ENCODE measurements around the gene SPATA31D4.
"Not testable (repeated sequence)": the region's sequence is repeated elsewhere in the genome, so short reads cannot be mapped to it uniquely, and the experiment has no call there.

The SPATA31D4 gene

GRCh38 chr9:81928305-81928704 is at the start of gene SPATA31D4:
SPATA31D4 (plus strand) TSS chr9:81928428; CDS start chr9:81928514, 86 bp downstream.
- not testable (repeated sequence) for DNase-seq

DNA sequence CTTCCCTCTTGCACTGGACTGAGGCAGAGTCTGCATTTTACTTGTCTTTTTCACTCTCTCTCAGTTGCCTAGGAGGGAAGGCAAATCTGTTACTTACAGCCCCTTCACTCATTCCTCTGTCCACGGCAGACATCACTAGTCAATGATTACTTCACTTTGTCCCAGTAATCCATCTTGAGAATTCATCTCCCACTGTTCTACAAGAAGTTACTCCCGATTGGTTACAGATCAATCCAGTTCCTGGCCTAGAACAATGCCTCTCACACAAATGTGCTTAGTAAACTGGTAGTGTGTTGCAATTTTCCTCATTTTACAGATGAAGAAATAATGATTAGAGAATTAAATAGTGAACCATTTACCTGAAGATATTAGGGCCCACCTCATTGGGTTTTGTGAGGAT is 49.7 kb upstream of the SPATA31D4 start:
- no peak for DNase-seq

- DNase-seq: no peak
These were observed 48.7 kb upstream of the SPATA31D4 start for GRCh38 chr9:81879501-81879916.

- DNase-seq: no peak
These were observed 42.6 kb upstream of the SPATA31D4 start for GRCh38 chr9:81885602-81886001.

DNA sequence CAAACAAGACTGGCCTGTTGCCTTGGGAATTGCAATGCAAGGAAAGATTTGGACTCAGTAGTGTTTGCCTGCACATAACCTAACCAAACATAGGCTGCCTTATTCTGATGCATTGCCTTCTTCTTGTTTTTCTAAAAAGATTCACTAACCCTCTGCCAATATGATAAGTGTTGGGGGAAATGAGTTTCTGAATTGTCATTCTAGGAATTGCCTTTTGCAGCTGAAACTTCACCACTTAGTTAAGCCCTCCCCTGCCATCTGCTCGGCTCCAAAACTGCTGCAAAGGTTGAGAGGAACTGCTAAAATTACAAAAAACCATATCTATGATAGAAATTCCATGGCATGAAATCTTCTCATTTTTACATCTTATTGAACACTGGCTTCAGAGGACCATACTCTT is 41.6 kb upstream of the SPATA31D4 start:
- DNase-seq: no peak

DNA sequence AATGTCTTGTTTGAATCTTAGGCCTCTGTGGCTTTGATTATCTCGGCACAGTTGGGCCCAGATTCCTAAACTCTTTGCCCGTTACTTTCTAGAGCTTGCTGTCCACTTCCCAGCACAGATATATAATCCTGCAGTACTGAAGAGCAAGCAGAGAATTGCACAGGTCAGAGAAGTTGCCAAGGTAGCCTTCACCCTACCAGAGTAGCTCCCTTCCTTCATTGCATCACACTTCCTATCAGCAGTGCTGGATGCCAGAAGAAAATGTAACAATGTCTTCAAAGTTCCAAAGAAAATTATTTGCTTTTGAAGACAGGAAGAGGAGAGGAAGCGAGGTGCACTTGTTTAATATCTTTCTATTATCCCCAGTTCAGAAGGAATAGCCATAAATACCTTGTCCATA is 38.1 kb upstream of the SPATA31D4 start:
- DNase-seq: no peak

DNA sequence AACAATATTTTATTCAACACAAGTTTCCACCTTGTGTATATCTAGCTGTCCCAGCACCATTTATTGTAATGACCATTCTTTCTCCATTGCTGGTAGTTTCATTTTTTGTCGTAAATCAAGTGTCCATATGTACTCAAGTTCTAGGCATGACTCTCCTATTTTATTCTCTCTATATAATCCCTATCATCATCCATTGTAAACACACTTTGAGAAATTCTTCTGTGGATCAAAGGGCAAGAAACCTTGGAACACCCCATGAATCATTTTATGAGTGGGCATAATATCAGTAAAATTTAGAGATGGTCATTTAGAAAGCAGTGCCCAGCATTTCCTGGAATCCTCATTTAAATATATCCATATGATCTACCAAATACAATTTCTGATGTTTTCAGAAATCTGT is 35.8 kb upstream of the SPATA31D4 start:
- no peak for DNase-seq

DNA sequence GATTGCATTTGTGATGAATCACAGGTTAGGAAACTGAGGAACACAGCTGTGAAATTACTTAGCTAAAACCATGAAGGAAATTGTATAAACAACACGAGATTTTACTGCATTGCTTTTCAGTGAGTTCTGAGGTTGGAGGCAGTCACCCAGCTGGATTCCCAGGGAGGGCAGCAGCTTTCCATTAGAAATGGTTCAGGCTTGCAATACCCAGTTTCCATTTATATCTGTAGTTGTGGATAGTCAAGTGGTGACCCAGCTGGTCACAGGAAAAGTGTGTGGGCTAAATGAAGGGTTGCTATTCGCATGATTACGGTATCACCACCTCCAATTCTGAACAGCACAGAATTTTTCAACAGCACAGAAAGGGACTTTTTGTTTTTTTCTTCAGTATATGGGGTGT is 34.3 kb upstream of the SPATA31D4 start:
- DNase-seq: no peak

DNA sequence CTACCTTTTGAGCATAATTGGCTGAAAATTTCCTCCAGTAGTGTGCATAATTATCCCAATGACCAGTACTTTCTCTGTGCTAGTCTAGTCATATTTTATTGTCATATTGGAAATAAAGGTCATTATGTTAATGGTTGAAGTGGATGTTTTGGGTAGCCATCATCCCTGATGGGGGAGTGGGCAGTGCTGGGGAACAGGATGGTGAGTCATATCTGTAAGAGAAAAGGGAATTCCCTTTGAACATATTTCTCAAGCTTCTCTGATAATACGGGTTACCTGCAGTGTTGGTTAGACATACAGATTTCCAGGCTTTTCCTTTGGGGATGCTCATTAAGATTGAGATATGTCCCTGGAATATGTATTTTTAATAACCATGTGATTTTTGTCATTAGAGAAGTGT is 33.3 kb upstream of the SPATA31D4 start:
- DNase-seq: no peak

DNA sequence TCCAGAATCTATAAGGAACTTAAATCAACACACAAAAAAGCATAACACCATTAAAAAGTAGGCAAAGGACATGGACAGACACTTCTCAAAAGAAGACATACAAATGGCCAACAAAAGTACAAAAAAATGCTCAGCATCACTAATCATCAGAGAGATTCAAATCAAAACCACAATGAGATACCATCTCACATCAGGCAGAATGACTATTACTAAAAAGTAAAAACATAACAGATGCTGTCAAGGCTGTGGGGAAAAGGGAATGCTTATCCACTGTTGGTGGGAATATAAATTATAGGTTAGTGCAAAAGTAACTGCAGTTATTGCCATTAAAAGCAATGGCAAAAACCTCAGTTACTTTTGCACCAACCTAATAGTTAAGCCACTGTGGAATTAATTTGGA is 32.2 kb upstream of the SPATA31D4 start:
- no peak for DNase-seq

DNA sequence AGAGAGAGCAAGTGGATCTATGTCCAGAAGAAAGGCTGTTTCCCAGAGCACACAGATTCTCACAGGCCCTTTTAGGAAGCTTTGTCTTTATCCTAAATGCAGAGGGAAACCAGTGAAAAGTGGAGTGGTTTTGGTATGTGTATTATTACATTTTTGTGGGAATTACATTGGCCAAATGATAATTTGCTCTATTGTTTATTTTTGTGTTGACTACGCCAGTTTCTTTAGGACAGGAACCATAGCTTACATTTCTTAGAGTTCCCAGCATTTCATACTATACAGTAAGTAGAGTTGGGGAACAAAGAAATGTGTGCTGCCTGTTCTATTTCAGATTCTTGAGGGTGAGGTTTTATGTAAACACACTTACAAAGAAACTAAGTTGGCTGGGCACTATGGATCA is 29.4 kb upstream of the SPATA31D4 start:
- DNase-seq: no peak

- no peak for DNase-seq
These were observed 26.0 kb upstream of the SPATA31D4 start for GRCh38 chr9:81902196-81902595.

GRCh38 chr9:81902626-81903025 is 25.6 kb upstream of the SPATA31D4 start:
- no peak for DNase-seq

DNA sequence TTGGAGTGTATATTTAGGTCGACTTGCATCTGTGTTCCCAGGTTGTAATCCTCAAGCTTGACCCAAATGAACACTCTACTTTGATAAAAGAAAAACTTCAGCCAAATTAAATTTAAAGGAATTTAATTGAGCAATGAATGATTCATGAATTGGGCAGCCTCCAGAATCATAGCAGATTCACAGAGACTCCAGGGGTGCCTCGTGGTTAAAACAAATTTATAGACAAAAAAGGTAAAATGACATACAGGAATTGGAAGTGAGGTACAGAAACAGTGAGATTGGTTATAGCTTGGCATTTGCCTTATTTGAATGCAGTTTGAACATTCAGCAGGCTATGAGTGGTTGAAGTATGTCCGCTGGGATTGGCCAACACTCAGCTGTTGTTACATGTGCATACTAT is 21.6 kb upstream of the SPATA31D4 start:
- no peak for DNase-seq

- no peak for DNase-seq
These were observed 16.1 kb upstream of the SPATA31D4 start for GRCh38 chr9:81912135-81912534.

DNA sequence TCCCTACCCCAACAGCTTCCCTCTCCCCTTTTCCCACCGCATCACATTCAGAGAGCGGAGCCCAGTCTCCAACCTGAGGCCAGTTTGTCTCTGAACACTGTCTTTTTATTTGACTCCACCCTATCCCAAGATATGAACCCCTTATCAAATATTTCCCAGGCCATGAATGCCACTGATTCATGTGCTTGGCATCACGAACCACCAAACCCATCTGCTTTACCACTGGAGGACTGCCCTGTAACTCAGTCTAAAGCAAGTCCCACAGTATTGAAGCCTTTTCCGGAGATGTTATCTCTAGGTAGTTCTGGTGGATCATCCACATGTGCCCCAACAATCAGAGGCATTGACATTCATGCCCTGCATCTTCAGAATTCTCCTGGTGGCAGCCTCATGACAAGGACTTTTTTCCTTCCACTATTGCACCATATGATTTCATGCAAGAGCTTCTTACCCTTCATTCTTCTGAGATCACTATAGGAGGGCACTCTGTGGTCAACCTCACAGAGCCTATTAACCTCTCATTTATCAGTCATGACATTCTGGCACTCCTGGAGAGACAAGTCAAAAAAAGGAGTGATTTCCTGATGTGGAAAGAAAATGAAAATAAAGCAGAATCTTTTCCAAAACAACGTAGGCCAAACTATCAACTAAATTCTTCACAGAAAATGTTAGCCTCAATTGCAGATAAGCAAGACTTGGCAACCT is 12.3 kb upstream of the SPATA31D4 start:
- no peak for DNase-seq

DNA sequence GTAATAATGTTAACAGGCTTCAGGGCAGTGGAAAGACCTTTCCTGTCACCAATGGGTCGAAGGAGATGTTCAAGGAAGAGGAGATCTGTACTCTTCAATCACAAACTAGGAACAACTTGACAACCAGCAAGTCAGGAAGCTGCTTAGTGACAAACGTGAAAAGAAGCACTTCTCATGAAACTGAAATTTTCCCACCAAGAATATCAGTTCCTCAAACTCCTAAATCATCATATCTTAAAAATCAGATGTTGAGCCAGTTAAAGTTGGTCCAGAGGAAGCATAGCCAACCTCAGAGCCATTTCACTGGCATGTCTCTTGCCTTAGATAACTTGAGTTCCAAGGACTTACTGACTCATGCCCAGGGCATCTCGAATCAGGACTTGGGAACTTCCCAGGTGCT is 9.7 kb upstream of the SPATA31D4 start:
- DNase-seq: not testable (repeated sequence)

DNA sequence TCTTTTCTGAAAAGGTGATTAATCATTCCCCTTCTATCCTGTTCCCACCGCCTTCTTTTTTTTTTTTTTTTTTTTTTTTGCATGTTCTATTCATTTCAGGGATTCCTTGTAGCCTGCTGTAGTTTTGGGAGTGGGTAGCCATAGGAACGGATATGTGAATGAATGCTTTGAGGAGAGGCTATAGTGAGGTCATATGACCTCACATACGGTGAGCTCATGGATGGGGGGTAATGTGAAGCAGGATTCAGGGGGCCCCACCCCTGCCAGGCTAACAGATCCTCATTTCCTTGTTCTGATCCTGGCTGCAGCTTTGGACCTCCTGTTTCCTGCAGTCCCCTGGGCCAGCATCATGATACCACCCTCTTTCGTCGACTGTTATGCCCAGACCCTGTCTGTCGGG is 1.9 kb downstream of the SPATA31D4 start:
- DNase-seq: not testable (repeated sequence)

DNA sequence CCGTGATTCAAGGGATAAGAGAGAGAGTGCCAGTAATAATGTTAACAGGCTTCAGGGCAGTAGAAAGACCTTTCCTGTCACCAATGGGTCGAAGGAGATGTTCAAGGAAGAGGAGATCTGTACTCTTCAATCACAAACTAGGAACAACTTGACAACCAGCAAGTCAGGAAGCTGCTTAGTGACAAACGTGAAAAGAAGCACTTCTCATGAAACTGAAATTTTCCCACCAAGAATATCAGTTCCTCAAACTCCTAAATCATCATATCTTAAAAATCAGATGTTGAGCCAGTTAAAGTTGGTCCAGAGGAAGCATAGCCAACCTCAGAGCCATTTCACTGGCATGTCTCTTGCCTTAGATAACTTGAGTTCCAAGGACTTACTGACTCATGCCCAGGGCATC is 5.3 kb downstream of the SPATA31D4 start:
- not testable (repeated sequence) for DNase-seq

GRCh38 chr9:81943393-81943792 is 15.2 kb downstream of the SPATA31D4 start, which contains the start of gene SPATA31D3:
SPATA31D3 (plus strand) TSS chr9:81943500; CDS start chr9:81943586, 86 bp downstream.
- DNase-seq: not testable (repeated sequence)

DNA sequence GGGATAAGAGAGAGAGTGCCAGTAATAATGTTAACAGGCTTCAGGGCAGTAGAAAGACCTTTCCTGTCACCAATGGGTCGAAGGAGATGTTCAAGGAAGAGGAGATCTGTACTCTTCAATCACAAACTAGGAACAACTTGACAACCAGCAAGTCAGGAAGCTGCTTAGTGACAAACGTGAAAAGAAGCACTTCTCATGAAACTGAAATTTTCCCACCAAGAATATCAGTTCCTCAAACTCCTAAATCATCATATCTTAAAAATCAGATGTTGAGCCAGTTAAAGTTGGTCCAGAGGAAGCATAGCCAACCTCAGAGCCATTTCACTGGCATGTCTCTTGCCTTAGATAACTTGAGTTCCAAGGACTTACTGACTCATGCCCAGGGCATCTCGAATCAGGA is 20.4 kb downstream of the SPATA31D4 start:
- not testable (repeated sequence) for DNase-seq

DNA sequence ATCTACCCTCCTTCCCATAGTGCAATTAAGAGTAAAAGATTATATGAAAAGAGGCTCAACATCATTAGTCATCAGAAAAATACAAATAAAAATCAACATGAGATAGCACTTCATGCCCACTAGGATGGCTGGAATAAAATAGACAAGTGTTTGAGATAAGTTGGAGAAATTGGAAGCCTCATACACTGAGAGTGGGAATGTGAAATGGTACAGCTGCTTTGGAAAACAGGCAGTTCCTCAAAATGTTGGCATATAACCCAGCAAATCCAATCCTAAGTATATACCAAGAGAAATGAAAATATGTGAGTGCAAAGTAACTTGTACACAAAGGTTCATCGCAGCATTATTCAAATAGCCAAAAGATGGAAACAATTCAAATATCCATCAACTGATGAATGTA is 24.9 kb downstream of the SPATA31D4 start:
- no peak for DNase-seq

DNA sequence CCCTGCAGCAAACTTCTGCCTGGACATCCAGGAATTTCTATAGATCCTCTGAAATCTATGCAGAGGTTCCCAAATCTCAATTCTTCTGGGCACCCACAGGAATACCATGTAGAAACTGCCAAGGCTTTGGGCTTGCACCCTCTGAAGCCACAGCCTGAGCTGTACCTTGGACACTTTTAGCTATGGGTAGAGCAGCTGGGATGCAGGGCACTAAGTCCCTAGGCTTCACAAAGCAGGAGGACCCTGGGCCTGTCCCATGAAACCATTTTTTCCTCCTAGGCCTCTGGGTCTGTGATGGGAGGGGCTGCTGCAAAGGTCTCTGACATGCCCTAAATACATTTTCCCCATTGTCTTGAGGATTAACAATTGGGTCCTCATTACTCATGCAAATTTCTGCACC is 27.4 kb downstream of the SPATA31D4 start:
- no peak for DNase-seq

DNA sequence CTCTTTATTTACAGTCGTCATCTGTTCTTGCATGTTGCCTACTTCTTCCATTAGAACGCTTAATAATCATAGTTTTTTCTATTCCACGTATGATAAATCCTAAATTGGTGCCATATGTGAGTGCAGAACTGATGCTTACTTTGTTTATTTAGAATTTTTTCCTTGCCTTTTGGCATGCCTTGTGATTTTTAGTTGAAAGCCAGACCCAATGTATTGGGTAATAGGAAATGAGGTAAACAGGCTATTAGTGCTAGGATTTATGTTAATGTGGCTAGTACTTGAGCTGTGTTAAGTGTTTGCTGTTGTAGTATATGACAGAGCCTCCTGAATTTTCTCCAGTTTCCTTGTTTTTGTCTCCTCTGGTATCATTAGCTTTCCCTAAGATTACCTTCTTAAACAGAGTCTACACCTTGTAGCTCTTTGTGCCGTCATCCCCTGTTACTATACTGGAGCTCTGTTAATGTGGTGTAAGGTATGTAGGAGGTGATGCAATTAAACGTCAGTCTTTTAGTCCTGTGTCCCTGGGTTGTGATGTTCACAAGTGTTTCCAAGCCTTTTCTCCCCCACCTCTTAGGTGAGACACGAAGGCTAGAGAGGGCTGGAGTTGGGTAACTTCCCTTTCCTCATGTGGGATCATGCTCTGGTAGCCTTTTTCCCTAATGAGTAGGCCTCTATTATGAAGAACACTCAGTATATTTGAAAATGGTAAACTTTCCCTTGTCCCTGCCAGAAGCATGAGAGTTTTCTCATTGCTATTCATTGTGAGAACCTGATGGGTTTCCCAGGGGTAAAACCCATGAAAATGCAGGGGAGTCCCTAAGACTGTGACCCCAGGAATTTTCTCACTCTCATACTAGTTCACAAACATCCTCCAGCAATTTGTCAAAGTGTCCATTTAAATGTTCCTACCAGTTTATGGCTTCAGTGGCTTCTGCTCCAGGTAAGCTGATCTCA is 36.3 kb downstream of the SPATA31D4 start:
- no peak for DNase-seq

Data from CD4-positive, alpha-beta T cell treated with Interleukin-6 for 4 hours (primary cell).